Superior temporal gyrus (tissue), 1 donor: ENCODE results near the gene TTLL5.
A peak's percentile ranks its signal among the peaks of the same experiment; 100 is the strongest.

ENCODE experiments used
- DNase-seq: peaks from one replicate; pipeline ENCODE4 v3.0.0-alpha.2; 2016; ENCODE audit errors: extremely low spot score

The TTLL5 gene

DNA sequence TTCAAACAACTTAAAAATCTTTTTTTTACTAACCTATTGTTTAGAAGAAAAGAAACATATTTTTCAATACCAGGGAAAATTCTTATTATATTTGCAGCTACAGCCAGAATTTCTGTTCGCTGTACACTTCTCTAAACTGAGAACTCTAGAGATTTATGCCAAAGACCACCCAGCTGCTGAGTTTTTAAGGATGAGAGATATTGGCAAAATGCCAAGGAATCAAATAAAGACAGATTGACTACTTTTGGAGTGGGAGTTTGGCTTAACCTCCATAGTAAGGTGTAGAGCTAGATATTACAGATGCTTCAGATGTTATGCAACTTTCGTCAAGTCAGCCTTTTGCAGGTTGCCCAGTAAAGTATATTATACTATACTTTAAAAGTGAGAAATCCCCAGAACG, 71.8 kb downstream of the TTLL5 start:
- DNase-seq = no peak

DNA sequence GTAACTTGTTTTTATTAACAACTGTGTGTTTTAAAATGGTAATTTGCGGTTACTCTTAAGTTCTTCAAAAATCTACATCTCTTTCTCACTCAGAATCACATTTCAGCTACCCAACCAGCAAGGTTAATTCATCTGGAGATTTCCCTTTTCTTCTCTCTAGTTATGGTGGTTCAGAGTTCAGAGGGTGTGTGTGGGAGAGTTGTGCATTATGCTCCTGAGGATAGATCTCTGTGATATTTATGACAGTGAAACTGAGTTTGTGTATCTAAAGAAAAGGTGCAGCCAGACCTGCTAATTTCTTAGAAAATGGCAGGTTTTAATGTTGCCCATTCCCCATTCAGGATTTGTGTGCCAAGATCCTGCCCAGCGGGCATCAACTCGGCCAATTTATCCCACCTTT, 73.8 kb downstream of the TTLL5 start:
- DNase-seq = no peak

DNA sequence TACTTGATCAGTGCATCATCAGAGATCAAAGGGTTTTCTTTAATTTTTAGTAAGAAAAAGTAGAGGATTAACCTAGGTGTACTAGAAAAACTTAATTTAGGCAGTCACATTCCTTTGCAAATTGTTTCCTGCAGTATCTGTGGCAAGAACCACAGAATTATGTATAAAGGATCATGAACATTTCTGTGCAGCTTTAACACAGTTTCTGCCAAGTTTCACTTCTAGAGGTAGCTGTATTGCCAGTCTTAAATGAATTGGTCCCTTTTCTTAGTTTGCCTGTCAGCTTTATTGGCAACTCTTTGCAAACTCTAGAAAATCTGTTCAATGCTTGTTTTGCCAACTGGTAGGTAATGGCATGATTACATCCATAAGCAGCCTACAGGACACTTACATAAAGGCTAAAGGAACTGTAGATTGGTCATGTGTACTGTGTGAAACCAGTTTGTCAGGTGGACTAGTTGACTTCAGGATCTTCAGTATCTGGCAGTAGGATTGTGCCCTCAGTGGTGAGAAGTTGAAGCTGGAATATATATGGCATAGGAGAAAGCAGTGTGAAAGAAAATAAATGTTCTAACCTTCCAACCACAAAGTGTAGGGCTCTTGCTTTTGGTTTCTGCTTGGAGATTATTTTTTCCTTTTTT, 75.9 kb downstream of the TTLL5 start:
- no peak for DNase-seq

DNA sequence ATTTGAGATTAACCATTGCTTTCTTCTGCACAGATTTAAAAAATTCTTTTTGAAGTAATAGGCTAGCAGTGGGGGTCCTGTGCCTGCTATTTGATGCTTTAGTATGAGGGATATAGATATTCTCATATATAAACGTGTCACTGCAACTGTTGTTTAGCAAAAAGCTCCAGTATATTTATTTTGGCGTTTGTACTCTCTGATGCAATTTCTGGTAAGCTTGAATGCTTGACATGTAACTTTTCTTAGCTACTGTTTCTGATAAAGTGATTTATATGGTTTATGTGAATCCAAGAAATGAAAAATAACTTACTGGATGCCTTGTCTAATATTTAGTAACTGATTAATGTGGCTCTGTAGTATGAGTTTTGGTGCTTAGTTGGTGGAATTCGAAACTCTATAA, 77.1 kb downstream of the TTLL5 start:
- no peak for DNase-seq

DNA sequence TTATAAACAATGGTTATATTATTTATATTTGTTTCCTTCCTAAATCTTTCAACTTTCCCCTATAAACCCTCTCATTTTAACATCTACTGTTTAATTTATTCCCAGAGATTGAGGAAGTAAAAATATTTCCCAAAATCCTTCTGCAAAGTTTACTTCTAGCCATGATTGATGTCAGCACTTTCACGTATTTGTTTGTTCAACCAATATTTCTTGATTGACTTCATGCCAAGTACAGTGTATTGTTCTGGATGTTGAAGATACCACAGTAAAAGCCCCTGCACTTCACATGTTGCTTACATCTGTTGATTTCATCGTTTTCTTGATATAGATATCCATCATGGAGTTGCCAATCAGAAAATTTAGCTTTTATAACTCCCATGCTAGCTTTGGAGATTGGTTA, 81.8 kb downstream of the TTLL5 start:
- no peak for DNase-seq

DNA sequence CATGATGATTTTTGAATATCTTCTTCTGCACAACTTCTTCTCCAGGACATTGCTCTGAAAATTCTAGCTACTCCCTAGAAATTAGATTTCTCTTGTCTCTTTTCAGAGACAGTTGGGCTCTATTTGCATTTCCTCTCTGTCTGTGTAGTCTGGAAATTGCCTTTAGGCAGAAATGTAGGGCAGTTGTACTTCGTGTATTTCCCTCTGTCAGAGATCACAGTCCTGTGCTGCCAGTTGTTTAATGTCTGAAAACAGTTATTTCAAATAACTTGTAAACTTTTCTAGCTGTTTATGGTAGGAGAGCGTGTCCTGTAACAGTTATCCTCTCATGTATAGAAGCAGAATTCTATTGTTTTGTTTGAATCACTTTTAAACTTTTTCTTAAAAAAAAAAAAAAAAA, 86.9 kb downstream of the TTLL5 start:
- DNase-seq = no peak

DNA sequence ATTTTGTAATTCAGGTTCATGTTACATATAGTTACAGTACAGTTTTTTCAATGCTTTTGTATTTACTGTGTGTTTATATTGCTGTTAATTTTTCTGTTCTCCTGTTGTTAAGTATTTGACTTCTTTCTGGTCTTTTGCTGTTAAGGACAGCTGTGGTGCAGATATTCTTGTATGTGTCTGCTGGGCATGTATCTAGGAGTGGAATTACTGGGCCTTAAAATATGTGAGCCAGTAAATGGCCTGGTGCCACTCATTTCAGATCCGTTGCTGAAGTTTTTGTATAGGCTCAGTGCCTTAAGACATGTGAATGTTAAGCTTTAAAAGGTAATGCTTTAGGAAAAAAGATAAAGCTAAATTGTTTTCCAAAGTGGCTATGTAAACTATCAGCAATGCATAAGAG, 87.3 kb downstream of the TTLL5 start:
- DNase-seq = no peak

DNA sequence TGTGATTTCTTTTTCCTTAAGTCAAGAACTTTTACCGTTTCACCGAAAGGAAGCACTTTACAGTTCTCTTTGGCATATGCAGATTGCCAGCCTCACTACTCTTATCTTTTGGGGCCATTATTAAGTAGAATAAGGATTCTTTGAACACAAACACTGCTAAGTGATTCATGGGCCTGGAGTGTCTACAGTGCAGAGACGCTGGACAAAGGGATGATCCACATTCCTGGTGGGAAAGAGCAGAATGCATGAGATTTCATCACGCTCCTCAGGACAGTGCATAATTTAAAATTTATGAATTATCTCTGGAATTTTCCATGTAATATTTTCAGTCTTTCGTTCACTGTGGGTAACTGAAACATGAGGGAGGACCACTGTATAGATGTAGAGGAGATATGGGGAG, 90.2 kb downstream of the TTLL5 start:
- DNase-seq = no peak

DNA sequence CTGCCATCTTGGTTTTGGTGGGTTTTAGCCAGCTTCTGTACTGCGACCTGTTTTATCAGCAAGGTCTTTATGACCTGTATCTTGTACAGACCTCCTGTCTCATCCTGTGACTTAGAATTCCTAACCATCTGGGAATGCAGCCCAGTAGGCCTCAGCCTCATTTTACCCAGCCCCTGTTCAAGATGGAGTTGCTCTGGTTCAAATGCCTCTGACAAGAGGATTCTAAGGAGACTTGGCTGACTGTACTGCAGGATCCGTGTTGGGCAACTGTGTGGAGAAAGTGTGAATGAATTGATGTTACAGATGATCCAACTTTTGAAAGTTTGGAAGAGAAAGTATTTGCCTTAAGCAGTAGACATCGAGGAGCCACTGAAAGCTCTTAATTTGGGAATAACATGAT, 91.0 kb downstream of the TTLL5 start:
- no peak for DNase-seq

DNA sequence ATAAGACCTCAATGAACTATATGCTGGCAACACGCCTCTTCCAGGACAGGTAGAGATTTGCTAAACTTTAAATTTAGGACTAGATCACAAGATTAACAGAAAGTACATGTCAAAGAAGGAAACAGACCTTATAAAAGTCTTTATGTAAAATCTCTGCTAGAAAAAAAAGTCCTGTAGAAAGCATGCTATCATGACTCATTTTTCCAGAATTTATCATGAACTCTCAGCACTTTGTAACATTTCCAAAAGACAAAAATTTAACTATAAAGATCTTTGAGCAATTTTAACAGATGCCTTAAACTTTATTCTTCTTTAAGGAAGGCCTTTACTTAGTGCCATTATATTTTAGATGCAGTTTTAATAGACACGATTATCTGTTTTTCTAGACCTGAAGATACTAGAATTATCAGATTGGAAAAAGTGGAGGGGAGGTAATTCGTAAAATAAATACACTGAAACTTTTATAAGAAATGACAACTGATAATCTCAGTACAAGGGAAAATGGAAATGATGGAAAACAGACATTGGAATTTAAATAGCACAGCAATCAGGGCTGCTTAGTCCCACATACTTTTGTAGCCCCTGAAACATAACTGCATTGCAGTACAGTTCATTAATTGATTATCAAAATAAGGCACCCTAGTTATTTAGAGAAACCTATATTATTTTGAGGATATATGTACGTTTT, 92.0 kb downstream of the TTLL5 start:
- no peak for DNase-seq

DNA sequence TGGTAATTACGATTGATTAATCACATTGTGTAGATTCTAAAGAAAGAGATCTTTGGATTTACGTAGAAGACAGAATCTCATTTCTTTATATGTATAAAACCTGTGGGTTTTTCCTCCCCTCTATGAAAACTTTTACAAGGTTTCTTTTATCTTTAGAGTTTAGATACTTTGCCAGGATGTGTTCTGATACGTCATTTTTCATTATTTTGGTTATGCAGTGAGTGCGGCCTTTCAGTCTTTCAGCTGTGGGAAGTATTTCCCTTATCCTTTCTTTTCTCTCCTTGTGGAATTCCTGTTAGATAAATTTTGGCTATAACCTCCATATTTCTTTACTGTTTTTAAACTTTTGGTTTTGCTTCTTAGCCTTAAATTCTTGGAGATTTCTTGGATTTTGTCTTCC, 92.7 kb downstream of the TTLL5 start:
- no peak for DNase-seq

DNA sequence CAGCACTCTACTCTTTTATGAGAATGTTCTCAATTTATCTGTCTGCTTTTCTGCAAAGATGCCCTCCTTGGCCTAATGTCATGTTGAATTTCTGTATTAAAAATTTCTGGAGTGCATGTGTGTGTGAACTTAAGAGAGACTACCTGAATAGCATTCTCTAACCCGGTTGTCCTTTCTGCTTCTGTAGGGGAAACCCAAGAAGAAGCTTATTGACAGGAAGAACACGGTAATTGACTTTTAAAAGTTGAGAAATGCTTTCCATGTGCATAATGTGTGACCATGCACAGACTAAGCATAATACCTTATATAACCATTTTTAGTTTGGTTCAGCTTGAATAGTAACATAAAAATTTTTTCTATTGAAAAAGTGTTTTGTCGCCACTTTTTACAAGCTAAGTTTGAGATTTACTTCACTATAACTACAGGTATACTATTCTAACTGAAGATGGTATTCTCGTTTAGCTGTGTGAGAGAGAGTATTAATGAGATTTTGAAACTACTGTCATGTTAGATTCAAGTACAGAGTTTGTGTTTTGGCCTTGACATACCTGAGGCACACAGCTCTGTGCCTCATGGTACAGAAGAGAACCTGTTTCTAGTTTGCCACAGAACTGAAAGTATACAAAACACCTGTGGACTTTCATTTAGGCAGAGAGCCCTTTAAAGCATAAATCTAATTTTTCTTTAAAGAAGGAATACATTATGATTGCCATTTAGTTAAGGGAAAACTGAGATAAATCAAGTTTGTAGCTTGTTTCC, 96.8 kb downstream of the TTLL5 start:
- DNase-seq = no peak

DNA sequence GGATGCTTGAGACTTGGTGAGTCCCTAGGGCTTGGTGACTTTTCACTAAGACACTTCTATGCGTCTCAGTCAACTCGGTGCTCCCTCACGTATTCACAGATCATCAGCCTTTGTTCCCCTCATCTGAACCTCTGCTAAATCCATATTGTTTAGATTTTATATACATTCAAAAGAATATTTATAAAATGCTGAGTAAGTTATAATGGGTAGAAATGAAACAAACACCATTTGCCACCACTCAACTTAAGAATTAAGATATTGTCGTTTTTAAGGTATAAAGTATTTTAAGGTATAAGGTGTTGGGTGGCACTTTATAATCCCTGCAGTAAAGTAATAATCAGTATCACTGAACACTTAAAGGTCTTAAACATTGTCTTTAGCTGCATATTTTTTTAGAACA, 103.0 kb downstream of the TTLL5 start:
- DNase-seq = no peak

DNA sequence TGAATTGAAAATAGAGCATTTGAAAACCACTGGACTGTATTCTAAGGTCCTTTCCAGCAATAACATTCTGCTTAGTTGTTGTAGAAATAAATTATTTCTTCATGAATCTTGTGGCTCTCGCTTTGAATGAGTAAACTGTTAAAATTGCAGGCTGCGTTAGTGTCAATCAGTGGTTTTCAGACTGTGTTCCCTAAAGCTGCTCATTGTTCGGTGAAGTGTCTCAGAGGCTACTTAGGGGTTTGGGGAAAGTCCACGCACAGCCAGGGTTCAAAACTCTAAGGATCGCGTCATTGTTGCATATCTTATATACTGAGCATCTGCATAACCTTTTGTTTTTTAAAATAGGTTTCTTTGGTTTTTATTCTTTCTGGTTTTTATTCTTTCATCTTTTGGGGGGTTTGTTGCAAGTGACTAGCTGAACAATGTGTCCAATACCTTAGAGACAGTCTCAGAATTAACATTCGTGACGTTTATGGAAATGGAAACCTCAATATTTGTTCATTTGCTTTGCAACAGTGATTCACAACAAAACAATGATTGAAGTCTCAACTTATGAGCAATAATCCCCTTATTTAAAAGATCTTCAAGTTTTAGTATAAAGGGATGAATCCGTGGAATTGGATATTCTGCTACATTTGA, 108.1 kb downstream of the TTLL5 start:
- no peak for DNase-seq

DNA sequence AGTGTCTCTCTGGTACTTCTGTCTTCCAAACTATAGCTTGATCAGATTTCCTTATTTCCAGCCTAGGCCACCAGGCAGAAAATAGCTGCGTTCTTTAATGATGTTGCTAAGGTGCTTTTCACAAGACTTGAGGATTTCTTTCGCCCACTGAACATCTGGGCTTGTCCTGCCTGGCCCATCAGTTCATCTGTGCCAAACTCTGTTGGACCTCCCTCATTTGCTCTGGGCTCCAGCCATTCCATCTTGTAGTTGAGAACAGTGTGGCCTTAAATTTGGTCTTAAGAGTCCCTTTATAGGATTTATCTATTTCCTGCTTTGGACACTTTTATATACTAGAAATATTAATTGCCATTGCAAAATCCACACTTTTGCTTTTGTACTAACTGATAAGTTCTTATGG, 109.6 kb downstream of the TTLL5 start:
- DNase-seq = no peak

DNA sequence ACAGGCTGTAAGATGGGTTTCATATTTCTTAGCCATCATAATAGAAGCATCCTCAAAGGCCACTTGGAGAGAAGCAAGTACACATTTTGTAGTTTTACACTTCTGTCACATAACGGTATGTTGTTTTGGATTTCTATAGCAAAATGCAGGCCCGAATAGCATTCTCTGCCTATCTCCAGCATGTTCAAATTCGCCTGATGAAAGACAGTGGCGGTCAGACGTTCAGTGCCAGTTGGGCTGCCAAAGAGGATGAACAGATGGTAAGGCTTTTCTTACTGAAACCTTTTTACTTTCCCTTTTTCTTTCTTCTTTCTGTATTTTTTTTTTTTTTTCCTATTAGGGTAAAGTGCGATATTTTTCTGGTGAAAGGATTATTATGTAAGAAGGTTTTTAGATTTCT, 110.5 kb downstream of the TTLL5 start:
- no peak for DNase-seq

DNA sequence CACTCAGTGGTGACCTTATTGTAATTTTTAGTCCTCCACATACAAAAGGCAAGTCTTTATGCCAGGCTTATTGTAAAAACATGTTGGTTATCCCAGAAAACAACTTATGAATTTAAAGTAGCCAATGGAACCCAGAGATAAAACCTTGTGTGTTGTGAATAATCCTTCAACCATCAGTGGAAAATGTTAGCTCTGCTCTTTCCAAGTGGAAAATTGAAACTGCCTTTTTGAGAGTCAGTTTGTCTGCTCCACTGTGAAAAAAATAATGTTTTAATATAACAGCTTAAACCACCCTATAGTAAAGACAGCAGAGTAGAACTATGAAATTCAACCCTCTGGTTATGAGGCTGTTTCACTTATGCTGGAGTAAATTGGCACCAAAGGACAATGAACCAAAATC, 112.0 kb downstream of the TTLL5 start:
- no peak for DNase-seq

DNA sequence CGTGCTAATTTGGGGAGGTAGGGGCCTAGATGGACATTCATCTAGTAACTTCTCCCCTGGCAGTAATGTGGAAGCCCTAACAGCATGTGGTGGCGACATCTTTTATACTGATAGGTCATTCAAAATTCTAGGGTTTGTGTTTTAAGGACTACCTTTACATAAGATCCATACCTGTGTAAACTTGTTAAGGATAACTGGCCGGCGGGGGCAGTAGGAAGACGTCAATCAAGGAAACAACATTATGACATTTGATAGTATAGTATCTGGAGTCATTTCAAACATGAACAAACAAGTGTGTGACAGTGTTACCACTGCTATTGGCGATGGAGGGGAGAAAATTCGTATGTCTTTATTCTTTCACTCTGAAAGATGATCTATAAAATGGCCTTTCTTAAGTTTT, 120.0 kb downstream of the TTLL5 start:
- no peak for DNase-seq

DNA sequence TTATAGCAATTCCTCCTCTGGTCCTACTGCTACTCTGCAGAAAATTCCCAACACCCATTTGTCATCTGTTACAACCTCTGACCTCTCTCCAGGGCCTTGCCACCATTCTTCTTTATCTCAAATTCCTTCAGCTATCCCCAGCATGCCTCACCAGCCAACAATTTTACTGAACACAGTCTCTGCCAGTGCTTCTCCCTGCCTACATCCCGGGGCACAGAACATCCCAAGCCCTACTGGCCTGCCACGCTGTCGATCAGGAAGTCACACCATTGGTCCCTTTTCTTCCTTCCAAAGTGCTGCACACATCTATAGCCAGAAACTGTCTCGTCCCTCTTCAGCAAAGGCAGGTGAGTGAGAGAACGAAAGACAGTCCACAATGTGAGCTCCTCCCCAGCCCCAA, 122.1 kb downstream of the TTLL5 start:
- DNase-seq = no peak

DNA sequence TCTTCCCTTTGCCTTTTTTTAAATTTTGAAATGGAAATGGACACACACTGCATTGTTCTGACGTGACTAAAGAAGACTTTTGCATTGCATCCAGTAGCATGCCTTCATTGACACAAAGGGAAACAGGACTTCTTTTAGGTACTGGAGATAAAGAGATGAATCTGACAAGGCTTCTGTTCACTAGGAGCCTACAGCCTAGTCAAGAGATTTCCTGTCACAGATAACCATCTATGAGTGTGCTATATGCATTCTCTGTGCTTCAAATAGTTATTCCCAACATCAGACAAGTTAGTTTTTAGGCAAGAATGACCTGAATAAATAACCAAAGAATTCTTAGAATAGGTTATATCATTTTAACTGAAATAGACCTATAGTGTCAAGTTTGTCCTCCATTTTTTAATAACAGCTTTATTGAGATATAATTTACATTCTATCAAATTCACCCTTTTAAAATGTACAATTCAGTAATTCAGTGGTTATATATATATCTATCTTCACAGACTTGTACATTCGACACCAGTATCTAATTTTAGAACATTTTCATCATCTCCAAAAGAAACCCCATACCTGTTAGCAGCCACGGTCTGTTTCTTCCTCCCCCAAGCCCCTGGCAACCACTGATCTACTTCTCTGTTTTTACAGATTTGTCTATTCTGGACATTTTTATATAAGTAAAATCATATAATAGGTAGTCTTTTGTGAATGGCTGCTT, 122.7 kb downstream of the TTLL5 start:
- DNase-seq = no peak

DNA sequence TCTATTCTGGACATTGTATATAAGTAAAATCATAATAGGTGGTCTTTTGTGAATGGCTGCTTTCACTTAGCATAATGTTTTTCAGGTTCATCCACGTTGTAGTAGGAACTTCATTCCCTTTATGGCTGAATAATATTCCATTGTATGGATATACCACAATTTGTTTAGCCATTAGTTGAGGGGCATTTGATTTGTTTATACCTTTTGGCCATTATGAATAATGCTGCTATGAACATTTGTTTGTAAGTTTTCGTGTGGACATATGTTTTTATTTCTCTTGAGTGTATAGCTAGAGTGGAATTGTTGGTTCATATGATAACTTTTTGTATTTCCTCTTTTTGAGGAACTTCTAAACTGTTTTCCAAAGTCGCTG, 123.3 kb downstream of the TTLL5 start:
- no peak for DNase-seq

DNA sequence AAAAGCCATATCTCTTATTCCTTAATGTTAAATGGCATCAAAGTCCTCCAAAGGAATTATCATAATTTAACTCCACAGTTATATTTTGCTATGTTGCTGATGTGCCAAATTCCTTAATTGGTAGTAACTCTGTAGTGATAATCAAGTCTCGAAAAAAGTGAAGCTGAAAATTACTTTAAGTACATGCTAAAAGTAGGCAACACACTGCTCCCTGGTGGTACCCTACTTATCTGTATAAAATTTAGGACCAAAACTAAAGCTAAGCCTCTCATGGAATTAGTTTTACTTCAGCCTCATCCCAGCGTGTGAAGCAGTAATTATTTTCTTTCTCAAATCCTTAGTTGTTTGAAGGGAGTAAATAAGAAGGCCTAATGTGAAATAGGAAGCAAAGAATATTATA, 132.8 kb downstream of the TTLL5 start:
- DNase-seq = peak; percentile 53
